Measurements from ENCODE around the gene BCR.

BCR gene

DNA sequence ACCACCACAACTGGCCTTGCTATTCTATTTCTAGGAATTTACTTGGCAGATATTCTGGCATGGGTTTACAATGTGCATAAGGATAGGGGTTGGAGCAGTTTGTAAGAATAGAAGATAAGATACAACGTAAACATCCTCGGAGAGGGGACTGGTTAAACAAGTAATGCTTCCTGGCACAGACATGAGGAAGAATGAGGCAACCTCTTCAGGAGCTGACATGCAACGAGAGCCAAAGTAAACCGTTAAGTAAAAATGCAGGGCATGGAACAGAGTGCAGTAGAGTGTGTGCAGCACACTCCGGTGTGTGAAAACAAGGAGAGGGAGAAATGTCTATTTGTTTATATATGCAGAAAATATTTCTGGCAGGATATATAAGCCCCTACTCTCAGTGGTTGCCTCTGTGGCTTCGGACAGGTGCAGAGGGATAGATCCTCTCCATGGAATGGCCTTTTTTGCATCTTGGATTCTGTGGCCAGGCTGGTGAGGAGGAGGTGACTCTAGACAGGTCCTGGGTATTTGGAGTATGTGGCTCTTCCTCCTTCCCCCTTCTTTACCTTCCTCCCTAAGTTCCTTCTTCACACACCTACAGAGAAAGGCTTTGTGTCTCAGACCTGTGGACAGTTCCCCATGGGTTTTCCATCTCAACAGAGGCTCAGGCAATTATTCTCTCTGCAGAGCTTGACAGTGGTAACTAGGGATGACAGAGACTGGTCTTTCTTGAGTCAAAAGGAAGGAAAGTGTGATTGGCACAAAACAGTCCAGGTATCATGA lies 32.5 kb upstream of the BCR start:
- peak; percentile 49 for DNase-seq (ENCODE audit: low read depth)
- H3K4me3 ChIP-seq (ENCODE audit: low read depth, low read length) = no peak overlapping the region

DNA sequence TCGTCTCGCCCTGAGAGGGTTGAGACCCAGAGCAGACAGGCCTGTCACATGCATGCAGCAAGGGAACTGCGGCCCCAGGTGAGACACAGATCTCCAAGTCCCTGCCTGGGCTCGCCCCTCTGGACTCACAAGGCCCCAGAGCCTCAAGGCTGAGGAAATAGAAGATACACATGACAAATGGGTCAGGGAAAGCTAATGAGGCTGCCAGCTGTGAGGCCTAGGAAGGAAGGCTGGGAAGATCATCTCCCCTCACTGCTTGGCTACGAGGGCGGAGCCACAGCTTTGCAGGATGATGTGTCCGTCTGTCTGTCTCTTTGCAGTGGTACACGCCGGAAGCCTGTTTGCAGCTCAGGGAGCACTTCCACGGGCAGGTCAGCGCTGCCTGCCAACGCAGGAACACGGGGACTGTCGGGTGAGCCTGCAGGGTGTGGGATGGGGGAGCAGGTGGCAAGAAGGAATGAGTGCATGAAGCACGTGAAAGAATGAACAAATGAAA lies 30.5 kb upstream of the BCR start:
- DNase-seq (ENCODE audit: low read depth) = no peak
- no peak overlapping the region for H3K4me3 ChIP-seq (ENCODE audit: low read depth, low read length)

DNA sequence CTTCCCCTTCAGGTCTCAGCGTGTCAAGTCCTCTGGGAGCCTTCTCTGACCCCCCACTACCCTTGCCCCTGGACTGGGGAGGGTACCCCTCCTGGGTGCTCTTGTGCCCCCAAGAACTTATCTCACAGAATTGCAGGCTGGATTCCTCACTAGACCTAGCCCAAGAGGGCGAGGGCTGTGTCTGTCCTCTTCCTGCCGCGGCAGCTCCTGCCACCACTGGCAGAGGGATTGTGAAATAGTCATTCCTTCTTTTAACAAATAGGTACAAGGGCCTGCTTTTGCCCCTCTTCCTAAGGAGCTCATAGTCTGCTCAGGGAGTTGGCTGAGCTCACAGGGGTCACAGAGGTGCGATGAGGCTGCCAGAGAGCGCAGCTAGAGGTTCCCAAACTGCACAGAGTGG lies 29.5 kb upstream of the BCR start:
- no peak overlapping the region for H3K4me3 ChIP-seq (ENCODE audit: low read depth, low read length)
- no peak for DNase-seq (ENCODE audit: low read depth)

DNA sequence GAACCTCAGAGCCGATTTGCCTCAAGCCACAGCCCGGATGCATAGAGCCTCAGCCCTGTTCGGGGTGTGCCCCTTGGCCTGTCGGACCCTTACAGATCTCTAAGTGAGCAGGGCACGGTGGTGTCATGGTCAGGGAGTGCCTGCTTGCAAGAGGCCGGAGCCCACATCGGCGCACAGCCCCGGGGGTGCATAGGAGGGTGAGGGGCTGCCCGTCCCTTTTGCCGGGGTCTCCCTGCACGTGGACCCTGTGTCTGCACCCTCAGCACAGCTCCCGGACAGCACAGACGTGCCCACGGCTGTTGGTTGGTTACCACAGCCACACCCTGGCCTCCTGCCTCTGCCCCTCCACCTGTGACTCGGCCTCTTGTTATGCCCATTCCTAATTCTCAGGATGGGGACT lies 28.5 kb upstream of the BCR start:
- H3K4me3 ChIP-seq (ENCODE audit: low read depth, low read length) = no peak overlapping the region
- no peak for DNase-seq (ENCODE audit: low read depth)

DNA sequence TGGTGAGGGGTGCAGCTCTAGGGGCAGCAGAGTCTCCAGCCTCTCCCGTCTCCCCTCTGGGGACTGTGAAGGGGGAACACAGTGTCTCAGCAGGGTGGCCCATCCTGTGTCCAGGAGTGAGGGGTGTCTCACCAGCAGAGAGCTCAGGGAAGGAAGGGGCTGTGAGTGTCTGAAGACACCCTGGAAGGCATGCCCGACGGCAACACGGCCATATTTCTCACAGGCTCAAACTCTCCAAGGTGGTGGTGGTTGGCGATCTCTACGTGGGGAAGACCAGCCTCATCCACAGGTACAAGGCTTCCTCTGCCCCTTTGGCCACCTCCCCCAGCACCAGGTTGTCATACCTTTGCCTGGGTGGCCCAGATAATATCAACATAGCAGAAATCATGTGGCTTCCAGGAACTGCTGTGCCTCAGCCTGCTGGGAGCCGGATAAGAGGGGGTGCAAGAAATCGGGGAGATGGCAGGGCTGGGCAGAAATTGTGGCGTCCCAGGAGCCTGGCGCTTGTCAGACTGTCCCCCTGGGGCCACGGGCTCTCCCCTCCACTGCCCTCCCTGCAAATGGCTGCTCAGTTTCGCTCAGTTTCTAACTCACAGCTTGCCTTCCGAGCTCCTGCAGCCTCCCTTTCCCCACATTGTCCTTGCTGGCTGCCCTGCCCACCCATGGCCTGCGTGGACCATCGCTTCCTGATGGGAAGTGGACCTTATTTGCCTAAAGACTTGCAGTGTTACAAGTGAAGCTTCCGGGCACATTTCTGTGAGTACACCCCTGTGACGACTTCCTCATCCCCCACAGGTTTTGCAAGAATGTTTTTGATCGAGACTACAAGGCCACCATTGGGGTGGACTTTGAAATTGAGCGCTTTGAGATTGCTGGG lies 27.8 kb upstream of the BCR start:
- H3K4me3 ChIP-seq (ENCODE audit: low read depth, low read length) = no peak overlapping the region
- no peak for DNase-seq (ENCODE audit: low read depth)

DNA sequence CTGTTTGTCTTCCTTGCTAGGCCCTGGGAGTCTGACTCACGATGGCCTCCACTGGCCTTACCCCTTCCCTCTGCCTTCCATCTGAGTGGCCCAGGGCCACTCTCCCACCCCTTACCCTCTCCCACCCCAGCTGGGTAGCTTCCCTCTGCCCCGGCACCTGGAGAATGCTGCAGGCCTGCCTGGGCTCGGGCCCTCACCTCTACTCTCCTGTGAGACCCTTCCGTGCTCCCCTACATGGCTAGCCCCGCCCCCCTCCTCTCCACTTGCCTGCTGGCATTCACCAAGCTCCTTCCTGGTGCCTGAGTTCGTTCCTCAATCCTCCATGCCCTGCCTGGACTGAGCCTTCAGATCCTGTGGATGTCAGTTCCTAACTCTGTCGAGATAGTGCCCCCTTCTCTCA lies 26.3 kb upstream of the BCR start:
- H3K4me3 ChIP-seq (ENCODE audit: low read depth, low read length) = no peak overlapping the region
- no peak for DNase-seq (ENCODE audit: low read depth)

DNA sequence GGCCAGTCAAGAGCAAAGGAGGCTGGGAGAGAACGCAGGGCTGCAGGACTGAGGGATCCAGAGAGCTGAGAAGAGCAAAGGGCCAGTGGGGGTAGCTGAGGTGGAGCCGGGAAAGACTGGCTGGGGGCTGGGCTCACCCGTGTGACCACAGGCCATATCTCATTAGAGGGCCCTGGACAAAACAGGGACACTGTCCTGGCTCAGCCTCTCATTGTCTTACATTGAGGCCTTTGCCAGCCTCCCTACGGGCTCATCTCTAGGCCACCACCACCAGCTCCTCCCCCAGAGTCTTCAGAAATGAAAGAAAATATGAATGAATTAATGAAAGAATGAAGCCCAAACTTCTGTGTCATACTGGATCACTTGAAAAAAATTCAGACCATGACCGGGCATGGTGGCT lies 25.8 kb upstream of the BCR start:
- DNase-seq (ENCODE audit: low read depth) = no peak
- H3K4me3 ChIP-seq (ENCODE audit: low read depth, low read length) = no peak overlapping the region

DNA sequence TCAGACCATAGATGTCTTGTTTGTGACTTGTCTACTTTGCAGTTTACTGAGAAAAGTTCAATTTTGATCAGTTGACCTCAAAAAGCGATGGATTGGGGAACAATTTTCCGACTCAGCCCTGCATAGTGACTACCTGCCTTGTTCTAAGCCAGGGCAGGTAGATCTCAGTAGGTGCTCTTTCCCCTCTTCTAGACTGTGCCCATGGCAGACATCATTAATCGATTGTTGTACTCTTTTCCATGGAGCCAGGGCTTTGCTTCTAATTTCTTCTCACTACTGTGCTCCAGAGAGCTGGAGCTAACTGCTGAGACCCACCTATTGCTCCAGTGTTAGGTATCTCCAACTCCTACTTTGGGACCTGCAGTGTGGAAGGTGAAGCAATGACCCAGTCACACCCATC lies 25.2 kb upstream of the BCR start:
- DNase-seq (ENCODE audit: low read depth) = no peak

DNA sequence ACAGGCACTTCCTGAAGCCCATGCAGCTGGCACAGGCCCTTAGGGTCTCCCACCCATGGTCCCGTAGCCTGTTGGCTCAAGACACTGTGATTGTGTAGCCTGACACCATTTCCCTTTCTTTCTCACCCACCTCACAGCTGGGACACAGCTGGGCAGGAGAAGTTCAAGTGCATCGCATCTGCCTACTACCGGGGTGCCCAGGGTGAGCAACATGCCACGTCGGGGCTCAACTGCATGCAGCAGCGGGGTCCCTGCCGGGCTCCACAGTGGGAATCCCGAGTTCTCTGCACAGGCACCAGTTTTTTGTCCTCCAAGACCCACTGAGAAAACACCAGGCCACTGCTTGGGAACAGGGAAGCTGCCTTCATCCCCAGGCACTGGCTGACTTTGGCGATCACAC lies 24.5 kb upstream of the BCR start:
- no peak for DNase-seq (ENCODE audit: low read depth)
- H3K4me3 ChIP-seq (ENCODE audit: low read depth, low read length) = no peak overlapping the region

More for the DNA sequence above, 25.2 kb upstream of the BCR start:
- H3K4me3 ChIP-seq (ENCODE audit: low read depth, low read length) = no peak overlapping the region

DNA sequence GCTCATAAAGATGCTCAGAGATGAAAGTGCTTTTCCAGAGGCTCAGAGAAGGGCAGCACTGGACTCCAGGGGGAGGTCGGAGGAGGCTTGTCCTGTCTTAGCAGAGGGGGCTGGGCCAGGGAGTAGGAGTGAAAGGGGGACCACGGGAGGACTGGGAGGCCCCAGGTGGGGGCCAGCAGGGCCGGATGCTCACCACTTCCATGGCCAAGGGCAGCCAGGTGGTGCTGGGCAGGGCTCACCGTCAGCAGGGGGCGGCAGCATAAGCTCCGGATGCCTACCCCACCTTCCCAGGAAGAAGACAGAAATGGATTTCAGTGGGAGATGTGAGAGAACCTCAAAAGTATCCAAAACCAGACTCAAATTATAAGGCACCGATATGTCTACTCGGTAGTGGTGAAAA lies 24.0 kb upstream of the BCR start:
- no peak overlapping the region for H3K4me3 ChIP-seq (ENCODE audit: low read depth, low read length)
- no peak for DNase-seq (ENCODE audit: low read depth)

DNA sequence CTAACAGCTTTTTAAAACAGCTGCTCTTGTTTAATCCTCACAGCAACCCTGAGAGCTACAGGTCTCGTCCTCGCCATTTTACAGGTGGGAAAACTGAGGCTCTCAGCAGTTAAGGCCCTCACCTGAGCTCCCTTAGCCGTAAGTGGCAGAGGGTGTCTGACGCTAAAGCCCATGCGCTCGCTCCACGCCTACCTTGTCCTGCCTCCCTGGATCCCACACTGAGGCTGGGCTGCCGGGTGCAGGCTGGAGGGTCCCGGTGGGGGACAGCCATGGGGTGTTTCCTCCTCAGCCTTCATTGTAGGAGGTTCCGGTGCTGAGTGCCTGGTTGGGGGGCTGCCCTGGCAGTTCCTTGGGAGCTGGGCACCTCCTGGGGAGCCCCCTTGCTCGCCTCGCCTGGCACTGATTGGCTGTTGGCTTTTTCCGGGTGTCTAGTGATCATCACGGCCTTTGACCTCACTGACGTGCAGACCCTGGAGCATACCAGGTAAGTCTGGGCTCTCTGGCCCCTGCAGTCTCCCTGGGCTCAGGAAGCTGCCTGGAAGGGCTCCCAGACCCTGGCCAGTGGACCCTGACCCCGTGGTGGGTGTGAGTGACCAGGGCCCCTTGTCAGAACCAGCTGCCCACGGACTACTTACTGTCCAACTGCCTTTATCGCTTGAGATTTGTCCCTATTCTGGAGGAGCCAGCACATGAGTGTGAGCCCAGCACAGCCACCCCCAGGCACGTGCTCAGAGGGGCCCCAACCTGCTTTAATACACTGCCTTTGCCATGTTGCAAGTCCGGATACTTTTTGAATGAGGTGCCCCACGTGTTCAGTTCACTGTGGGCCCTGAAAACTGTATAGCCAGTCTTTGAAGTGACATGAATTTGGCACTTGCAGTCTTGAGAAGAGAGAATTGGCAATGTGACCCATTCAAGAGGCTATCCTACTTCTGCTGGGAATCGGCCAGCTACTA lies 22.5 kb upstream of the BCR start:
- no peak for DNase-seq (ENCODE audit: low read depth)
- H3K4me3 ChIP-seq (ENCODE audit: low read depth, low read length) = no peak overlapping the region

DNA sequence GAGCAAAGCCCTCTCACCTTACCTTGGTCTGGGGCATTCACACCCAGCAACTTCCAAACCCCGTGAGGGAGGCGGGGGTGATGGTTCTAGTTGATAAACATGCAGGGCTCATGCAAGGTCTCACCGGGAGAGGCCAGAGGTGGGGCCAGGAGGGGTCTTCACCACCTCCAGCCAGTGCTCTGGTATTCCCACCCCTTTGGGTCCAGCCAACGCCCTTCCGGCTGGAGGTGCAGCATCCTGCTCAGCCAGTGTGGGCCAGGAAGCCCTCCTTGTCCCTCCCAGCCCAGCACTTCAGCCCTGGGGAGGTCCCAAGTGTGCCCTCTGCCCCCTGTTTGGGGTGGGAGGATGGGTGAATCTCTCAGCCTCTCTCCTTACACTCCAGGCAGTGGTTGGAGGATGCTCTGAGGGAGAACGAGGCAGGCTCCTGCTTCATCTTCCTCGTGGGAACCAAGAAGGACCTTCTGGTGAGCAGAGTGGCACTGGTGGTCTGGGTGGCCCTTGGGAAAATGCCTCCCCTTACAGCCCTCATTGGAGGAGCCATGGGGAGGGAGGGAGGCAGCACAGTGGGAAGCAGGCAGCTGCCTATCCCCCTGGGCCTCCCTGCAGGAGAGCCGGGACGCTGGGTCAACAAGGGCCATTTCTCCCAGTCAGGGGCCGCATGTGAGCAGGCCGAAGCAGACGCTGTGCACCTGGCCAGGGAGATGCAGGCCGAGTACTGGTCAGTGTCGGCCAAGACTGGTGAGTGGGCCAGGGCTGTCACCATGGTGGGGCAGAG lies 21.6 kb upstream of the BCR start:
- no peak overlapping the region for H3K4me3 ChIP-seq (ENCODE audit: low read depth, low read length)
- no peak for DNase-seq (ENCODE audit: low read depth)

DNA sequence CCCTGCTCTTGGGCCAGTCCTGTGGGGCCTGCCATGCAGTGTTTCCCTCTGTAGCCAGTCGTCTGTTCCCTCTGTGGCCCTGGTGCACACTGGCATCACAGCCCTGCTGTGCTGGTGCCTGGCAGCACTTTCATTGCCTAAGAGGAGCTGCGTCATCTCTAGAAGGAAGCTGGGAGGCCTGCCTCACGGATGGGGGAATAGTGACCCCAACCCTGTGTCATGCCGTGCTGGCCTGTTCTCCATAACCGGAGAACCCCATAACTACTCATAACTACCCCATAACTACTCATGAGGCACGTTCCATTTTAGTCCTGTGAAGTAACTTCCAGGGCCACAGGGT lies 21.0 kb upstream of the BCR start:
- DNase-seq (ENCODE audit: low read depth) = no peak
- H3K4me3 ChIP-seq (ENCODE audit: low read depth, low read length) = no peak overlapping the region

DNA sequence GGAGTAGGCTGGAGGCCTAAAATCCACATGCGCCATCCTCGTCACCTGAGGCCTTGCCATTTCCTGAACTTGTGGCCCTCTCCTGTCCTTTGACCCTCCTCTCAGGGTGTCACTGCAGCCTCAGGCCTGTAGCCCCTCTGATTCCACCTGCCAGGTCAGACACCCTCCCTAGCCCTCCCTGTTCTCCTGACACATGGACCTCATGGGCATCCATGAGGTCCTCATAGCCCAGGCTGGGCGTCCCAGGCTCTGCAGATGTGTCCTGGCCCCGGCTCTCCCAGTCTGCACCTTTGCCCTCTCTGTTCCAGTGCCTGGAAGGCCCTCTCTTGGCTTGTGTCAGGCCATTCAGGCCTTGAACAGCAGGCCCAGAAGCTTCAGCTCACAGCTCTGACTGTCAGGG lies 19.3 kb upstream of the BCR start:
- H3K4me3 ChIP-seq (ENCODE audit: low read depth, low read length) = no peak overlapping the region
- no peak for DNase-seq (ENCODE audit: low read depth)

DNA sequence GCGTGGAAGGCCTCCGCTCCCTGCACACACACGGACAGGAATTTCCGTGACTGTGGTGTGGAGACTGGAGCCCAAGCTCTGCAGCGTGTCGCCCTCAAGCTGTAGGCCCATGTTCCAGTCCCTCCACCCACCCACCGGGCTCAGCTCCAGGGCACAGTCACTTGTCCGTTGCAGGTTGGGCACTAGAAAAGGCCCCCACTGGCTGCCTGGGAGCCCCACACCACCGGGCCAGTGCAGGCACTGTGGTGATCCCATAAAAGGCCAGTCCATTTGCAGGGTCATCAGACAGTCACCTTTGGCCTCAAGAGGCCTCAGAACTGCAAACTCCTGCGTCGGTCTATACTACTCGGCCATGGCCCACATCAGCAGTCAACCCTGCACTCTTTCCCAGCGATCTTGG lies 18.7 kb upstream of the BCR start:
- no peak for DNase-seq (ENCODE audit: low read depth)
- H3K4me3 ChIP-seq (ENCODE audit: low read depth, low read length) = no peak overlapping the region

DNA sequence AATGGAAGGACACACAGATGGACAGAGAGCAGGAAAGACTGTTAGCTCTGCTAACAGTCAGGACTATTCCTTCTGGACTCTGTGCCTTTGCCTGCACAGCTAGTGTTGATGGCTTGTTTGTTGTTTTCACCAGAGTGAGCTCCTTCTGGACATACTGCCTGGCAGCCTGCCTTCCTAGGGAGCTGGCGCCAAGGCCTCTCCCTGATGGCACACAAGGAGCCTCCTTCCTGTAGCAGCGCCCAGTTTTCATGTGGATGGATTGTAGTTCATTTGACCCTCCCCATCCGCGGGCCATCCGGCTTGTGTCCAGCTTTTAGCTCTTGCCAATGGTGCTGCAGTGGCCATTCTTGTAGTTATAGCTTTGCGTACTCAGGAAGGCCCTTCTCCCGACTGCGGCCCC lies 16.6 kb upstream of the BCR start:
- no peak overlapping the region for H3K4me3 ChIP-seq (ENCODE audit: low read depth, low read length)
- no peak for DNase-seq (ENCODE audit: low read depth)

DNA sequence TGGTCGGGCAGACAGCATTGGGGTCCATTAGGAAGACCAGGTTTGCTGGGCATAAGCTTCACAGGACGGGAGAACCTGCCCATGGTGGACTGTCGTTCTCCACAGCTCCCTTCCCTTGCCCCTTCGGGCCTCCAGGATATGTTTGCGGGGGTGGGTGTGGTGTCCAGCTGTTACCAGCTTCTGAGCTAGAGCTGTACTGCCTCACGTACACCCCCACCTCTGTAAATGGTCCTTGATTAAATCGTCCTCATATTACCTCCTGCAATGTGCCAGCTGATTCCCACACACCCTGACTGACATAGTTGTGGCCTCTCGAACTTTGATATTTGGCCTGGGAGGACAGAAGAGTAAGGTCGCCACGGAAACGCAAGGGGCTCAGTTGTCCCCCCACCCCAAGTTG lies 16.2 kb upstream of the BCR start:
- H3K4me3 ChIP-seq (ENCODE audit: low read depth, low read length) = no peak overlapping the region
- no peak for DNase-seq (ENCODE audit: low read depth)

DNA sequence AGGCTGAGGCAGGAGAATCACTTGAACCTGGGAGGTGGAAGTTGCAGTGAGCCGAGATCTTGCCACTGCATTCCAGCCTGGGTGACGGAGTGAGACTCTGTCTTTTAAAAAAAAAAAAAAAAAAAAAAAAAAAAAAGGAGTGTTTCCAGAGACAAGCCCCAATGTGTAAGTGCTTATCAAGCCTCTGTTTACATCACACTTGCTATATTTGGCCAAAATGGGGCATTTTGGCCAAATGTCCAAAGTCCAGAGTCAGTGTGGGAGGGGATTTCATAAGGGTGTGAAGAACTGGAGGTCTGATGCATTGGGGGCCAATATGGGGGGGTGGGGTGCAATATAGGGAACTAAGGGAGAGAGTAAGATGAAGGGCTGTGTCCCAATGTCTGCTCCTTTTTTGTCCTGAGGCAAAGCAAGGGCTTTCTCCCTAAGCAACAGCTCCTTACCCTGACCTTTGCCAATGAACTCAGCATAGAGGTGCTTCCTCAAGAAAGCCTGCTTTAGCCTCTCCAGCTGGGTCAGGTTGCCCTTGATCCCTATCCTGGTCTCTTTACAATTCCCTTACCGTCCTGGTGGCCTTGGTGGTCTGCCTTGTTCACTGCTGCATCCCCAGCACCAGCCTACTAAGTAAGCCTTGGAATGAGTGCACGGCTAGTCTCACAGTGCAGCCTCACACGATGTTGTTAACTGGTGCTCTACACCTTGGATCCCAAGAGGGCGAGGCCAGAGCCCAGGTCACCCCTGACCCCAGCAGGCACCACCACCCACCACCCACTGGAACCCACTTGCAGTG lies 14.1 kb upstream of the BCR start:
- H3K4me3 ChIP-seq (ENCODE audit: low read depth, low read length) = no peak overlapping the region
- DNase-seq (ENCODE audit: low read depth) = no peak

Measured in skeletal muscle cell (primary cell).